Epithelial cell of prostate (primary cell): ENCODE data around the gene TFB1M.
A peak's percentile ranks its signal among the peaks of the same experiment; 100 is the strongest.
"Not testable (repeated sequence)": the region's sequence is repeated elsewhere in the genome, so short reads cannot be mapped to it uniquely, and the experiment has no call there.

Experiments
- DNase-seq: peaks from one replicate; pipeline ENCODE4 v3.0.0-alpha.2; 2011; ENCODE audit warnings: low read depth, low spot score
- H3K27ac ChIP-seq: fragments of 450-650 bp; 2 replicates; pipeline ENCODE4 v1.5.1; 2017; ENCODE audit warnings: mild to moderate bottlenecking

TFB1M gene

DNA sequence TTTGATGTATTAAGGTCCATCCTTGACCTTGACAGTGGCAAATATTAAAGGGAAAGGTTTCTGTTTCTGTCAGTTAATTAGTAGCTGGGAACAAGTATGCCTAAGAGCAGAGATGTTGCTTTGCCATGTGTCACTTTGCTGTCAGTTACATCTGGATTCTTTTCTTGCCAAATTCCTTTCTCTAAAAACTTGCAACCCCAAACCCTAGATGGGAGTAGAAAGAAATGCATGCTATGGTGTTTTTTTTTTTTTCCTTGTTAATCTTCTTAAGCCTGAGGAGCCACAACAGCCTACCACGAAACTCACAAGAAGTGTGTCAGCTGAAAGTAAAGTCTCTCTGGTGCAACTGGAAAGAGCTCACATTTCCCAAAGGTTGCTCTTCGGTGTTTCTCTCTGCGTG lies 68.5 kb downstream of the TFB1M start:
- DNase-seq: no peak
- no peak overlapping the region for H3K27ac ChIP-seq

DNA sequence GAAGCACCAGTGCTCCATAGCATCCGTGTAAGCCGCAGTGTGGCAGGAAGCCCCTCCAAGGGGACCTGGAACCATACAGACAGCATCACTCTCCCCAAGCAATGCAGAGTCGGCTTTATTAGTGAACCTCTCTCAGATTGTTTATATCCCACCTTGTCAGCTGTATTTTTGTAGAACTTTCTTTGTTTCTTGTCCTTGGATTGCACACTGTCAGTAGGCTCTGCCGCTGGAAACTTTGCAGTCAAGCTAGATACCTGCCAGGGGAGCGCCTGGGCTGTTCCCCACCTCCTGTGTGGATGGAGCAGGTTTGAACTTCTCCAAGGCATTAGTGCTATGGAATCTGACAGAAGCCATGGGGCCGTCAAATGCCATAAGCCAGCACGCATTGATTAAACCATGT lies 69.1 kb downstream of the TFB1M start:
- DNase-seq: no peak
- H3K27ac ChIP-seq: no peak overlapping the region

- no peak overlapping the region for H3K27ac ChIP-seq
- DNase-seq: no peak
Measured at GRCh38 chr6:155244434-155244833, 69.8 kb downstream of the TFB1M start.

DNA sequence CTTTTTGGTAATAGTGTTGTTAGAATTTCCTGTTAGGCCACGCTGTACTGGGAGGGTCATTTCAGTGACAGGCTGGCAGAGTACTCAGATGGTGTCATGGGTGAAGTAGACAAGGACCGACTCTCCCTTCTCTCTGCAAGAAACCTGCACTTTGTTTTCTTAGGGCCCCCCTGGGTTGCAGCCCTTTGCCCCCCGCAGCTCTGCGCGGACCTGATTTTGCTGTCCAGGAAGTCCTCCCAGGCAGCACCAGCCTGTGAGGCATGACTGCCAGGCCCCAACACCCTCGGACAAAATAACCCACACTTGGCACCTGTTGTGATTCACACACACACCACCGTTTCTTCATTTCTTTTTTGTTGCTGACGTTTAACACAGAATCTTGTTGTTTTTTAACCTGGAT lies 72.3 kb downstream of the TFB1M start:
- H3K27ac ChIP-seq: no peak overlapping the region
- DNase-seq: no peak

DNA sequence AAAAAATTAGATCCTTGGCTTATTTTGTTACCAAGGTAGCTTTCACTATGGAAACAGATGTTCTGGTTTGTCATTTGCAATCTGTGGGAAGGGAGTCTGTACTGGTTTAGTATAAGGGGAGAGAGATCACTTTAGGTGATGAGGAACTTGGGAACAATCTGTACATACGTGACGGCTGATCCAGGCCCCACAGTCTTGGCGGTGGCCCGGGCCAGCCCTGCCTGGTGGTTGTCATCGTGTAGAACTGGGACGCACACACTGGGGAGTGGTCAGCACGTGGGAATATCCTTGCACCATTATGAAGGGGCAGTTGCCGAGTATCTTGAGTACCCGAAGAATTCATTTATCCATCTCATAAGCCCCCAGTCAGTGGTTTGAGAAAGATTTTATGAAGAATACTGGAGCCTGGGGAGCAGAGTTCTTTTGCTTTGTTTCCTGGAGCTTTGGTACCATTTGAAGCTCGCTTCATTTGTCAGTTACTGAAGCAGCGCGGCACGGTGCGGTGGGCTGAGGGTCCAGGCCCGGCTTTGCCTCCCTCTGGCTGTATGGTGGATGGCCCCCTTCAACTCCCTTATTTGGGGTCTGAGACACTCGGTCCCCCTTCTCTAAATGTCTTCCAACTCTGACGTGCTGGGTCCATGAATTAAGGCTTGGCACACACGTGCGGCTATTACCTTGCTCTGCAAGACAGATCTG lies 73.2 kb downstream of the TFB1M start:
- no peak overlapping the region for H3K27ac ChIP-seq
- DNase-seq: no peak

- no peak for DNase-seq
- no peak overlapping the region for H3K27ac ChIP-seq
Measured at GRCh38 chr6:155237613-155238012, 76.7 kb downstream of the TFB1M start.

- no peak for DNase-seq
- H3K27ac ChIP-seq: no peak overlapping the region
Measured at GRCh38 chr6:155235087-155235486, 79.2 kb downstream of the TFB1M start.

- no peak overlapping the region for H3K27ac ChIP-seq
- no peak for DNase-seq
Measured at GRCh38 chr6:155234687-155235086, 79.6 kb downstream of the TFB1M start.

DNA sequence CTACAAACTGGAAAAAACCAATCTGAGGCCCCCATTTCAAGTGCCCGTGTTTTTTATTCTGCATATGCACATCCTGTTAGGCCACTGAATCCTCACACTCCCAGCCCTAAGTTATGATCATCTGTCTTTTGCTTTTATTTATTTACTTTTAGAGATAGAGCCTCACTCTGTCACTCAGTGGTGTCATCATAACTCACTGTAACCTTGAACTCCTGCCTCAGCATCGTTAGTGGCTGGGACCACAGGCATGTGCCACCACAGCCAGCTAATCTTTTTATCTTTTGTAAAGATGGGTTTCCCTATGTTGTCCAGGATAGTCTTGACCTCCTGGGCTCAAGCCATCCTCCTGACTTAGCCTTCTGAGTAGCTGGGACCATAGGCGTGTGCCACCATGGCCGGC lies 80.1 kb downstream of the TFB1M start:
- no peak overlapping the region for H3K27ac ChIP-seq
- DNase-seq: no peak

- H3K27ac ChIP-seq: no peak overlapping the region
Measured at GRCh38 chr6:155232848-155233247, 81.4 kb downstream of the TFB1M start.

GRCh38 chr6:155230975-155231374 lies 83.3 kb downstream of the TFB1M start:
- not testable (repeated sequence) for DNase-seq, H3K27ac ChIP-seq

More at GRCh38 chr6:155232848-155233247, 81.4 kb downstream of the TFB1M start:
- no peak for DNase-seq

DNA sequence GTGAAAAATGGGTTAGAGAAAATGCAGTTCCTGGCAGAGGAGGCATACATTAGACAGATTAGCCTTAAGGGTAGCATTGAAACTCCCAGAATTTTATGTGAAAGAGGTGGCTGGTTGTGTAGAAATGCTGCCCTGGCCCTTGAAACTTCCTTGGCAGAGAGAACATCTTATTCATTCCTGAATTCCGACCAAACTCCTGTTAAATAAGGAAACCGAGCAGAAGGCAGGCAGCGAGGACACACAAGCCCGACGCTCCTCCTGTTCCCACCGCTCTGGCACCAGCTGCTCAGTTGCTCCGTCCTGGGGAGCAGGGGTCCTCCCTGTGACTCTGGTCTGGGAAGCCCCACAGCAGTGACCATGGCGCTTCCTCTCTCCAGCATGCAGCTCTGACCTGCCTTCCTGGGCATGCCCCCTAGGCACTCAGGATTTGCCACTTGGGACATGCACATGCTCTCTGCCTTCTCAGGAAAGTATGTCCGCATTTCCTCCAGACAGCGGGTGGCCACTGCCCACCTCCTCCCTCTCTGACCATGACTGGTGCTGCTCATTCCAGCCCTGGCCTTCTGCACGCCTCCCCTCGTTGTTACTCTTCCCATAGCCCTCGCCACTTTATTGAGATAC lies 85.6 kb downstream of the TFB1M start:
- no peak for DNase-seq
- H3K27ac ChIP-seq: peak overlapping the region; percentile 25

DNA sequence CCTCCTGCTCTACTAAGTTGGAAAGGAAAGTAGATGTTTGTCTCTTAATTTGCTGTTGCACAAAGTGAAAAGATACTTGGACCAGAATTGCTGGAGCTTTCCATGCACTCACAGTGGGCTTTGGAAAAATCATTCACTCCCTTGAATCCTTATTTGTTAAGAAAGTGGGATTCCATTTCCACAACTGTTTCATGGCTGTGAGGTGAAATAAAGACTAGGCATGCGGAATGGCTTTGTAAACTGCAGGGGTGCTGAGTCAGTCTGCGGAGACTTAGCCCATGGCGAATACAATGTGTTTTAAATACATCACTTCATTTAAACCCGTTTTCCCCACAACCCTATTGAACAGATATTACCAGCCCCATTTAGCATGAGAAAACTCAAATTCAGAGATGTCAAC lies 87.2 kb downstream of the TFB1M start:
- DNase-seq: no peak
- no peak overlapping the region for H3K27ac ChIP-seq

GRCh38 chr6:155224618-155225017 lies 89.7 kb downstream of the TFB1M start:
- H3K27ac ChIP-seq: peak overlapping the region; percentile 88

DNA sequence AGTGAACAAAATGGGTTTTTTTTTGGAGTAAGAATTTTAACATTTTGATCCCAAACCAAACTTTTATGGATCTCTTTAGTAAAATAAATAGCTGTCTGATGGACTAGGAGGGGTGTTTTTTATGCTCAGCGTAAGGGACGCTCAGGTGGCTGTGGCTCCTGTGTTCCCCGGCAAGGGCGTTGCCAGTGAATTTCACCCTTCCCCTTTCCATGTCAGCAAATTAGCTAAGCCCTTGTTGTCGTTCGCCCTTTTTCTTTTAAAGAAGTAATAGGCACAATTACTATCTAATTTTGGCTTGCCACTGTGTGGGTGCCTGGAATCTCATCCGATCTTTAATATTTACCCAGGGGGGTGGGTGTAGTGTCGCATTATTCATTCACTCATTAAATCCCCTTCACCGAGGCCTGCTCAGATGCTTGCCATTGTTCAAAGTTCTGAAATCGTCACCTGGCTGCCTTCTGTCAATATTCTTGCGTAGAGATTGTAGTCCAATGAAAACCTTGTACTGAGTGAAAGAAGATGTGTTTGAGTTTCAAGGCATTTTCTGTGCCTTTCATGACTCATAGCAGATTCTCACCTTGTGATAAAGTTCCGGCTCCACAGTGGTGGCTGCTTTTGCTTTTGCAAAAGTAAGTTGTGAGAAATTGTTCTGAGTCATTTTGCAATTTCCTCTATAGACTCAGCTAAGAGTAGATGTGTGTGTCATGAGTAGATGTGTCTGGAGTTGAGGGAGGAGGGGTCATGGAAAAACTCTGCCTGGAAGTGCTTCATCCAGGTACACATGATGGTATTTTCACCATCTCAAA lies 90.4 kb downstream of the TFB1M start:
- peak overlapping the region; percentile 88 for H3K27ac ChIP-seq
- peak; percentile 97 for DNase-seq

More at GRCh38 chr6:155224618-155225017, 89.7 kb downstream of the TFB1M start:
- no peak for DNase-seq

GRCh38 chr6:155222506-155222905 lies 91.8 kb downstream of the TFB1M start:
- no peak for DNase-seq
- H3K27ac ChIP-seq: no peak overlapping the region

DNA sequence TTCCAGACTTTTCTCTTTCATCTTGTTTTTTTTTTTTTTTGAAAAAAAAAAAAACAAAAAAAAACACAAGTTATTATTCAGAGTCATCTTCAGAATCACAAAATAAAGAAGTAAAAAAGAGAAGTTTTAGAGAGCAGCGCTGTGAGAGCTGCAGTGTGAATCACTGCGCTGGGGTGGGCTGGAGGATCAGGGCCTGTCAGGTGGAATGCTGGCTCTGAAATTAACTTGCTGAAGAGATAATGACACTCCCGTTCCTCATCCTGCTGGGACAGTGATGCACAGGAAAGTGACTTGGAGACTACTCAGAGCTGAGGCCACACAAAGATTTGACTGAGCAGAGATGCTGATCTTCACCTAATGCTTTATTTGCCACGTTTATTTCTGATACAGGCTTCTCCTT lies 93.2 kb downstream of the TFB1M start:
- no peak for DNase-seq
- H3K27ac ChIP-seq: no peak overlapping the region

GRCh38 chr6:155219858-155220301 lies 94.4 kb downstream of the TFB1M start:
- H3K27ac ChIP-seq: peak overlapping the region; percentile 46
- no peak for DNase-seq

GRCh38 chr6:155219299-155219698 lies 95.0 kb downstream of the TFB1M start:
- peak overlapping the region; percentile 46 for H3K27ac ChIP-seq
- DNase-seq: no peak

GRCh38 chr6:155218711-155219110 lies 95.6 kb downstream of the TFB1M start:
- not testable (repeated sequence) for DNase-seq, H3K27ac ChIP-seq
